HG03469 (cell line): Measurements from ENCODE around the gene RAB15.

ENCODE experiments used
- ATAC-seq: cut with Tn5 transposase; IDR thresholded peaks from one replicate; pipeline ENCODE4 v1.9.1; 2021; ENCODE audit warnings: mild to moderate bottlenecking, moderate library complexity, moderate number of reproducible peaks; ENCODE audit not compliant: unreplicated experiment

RAB15 gene

DNA sequence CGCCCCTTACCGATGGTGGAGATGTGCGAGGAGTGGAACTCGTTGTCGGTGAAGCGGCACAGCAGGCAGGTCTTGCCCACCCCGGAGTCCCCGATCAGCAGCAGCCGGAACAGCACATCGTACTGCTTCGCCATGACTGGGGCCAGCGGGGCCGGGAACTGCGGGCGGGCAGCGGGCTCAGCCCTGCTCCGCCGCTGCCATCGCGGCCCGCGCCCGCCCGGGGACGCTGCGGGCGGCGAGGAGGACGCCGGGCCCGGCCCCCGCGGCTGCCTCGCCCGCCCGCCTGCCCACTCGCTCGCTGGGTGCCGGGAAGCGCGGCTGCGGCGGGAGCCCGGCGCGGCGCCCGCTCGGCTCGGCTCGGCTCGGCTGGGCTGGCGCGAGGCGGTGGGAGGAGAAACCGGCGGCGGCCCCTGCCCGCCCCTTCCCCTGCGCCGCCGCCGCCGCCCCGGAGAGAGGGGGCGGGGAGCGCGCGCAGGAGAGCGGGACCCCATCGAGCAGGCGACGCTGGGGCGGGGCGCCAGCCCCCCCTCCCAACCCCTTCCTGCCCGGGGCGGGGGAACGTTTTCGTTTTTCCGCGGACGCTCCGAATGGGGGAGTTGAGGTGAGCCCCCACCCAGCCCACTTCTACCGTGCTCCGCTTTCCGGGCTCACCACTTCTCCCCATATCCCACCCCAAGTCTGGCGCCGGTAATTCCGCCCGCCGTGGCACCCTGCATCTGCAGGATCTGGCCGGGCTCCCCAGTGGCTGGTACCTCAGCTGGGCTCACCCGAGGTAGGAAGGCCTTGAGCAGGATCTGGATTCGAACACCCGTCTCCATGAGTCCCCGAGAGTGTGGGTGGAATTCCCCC lies at the start of gene RAB15:
RAB15 (minus strand) TSS at position 394 of the 849 bp plus-strand sequence; CDS start at position 134, 260 bp downstream.
- ATAC-seq, result no peak

GRCh38 chr14:65019944-65020566 lies 47.9 kb upstream of the RAB15 start:
- no peak for ATAC-seq

DNA sequence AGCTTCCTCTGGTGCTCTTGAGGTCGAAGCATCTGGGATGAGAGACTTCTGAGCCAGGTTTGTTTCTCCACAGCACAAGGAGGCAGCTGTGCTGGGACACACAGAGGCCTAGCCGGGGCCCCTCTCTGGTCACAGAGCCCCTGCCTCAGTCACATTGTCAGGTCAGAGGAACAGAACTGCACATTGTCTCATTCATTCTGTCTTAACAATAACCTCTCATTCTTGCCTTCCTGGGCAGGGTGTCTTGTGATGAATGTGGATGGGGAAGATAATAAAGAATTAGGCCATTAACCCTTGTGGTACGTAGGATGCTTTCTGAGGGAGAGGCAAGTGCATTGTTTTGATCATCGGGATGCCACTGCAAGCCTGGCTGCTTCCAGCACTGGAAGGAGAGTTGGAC lies 44.3 kb upstream of the RAB15 start:
- ATAC-seq, result no peak

DNA sequence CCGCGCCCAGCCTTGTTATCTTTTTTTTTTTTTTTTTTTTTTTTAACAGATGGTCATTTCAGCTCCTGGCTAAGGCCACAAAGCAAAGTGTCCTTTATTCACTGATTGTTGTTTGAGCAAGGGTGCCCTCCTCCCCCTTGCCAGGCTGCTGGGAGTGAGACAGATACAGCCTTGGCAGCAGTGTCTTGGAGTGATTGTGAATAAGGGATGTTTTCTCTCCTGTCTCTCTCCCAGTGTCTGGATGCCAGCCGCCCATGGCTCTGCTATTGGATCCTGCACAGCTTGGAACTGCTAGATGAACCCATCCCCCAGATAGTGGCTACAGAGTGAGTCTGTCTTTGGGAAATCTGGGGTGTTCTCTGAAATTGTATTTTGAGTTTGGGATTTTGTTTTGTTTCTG lies 43.3 kb upstream of the RAB15 start:
- ATAC-seq, result no peak

- ATAC-seq, result no peak
Measured at GRCh38 chr14:65012353-65012752, 40.2 kb upstream of the RAB15 start.

- ATAC-seq, result no peak
Measured at GRCh38 chr14:65011538-65011937, 39.4 kb upstream of the RAB15 start.

DNA sequence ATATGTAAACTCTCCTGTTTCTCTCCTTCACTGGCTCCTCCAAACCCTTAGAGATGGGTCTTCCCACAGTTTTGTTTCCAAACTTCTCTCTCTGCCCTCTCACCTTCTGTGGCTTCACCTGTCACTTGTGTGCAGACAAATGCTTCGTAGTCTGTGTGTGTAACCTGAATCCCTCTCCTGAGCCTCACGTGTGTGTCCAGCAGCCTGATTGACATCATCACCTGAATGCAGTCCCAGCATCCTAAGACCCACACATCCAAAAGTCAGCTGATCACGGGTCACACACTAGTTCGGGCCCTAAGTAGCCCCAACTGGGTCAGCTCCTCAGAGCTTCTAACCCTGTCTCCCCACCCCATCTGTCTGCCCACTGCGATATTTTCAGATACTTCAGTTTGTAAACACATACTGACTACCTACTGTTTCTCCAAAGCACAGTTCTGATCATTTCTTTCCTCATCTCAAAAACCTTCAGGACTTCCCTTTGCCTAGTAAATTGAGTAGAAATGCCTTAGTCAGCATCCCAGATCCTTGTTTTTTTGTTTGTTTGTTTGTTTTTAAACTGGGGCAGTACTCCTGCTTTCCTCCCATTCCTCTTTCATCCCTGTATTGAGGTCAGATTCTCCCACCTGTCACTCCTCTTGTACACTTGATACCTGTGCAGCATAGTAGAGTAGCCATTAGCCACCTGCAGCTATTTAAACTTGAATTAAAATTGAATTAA lies 38.2 kb upstream of the RAB15 start:
- ATAC-seq, result no peak

GRCh38 chr14:65007202-65007601 lies 35.1 kb upstream of the RAB15 start:
- ATAC-seq, result no peak

DNA sequence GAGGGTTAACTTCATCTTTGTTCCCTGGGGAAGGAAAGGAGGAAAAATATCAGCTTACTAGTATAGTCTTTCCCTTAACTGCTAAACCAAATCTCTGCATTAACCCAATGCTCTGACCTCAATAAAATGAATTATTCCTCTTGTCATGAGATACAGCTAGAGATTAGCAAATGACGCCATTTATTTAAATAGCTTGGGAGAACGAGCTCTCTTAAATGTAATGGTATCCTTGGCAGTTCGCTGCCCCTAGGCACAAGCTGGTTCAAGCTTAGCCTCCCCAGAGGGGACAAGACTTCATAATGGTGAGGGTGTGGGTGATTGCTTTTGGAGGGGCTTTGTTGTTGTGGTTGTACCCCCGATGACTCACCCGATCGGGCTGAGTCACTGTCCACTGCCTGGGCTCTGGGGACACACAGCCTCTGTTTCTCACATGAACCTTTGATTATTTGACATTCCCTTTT lies 34.2 kb upstream of the RAB15 start:
- no peak for ATAC-seq

DNA sequence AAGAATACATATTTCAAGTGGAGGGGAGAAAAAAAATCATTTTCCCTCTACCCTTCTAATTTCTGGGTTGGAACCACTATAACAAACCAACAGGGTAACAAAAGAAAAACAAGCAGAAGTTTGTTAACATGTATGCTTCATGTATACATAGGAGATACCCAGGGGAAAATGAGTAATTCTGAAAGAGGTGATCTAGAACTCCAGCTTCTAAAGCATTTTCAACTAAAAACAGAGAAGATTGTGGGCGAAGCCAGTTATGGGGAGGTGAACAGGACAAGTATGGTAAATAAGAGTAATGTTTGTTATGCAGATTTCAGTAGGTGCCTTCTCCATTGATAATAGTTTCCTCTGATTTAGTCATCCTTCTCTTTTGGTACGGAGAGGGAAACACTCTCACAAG lies 31.3 kb upstream of the RAB15 start:
- peak; percentile 83 for ATAC-seq

GRCh38 chr14:65002586-65003210 lies 30.6 kb upstream of the RAB15 start:
- ATAC-seq, result no peak

- ATAC-seq, result no peak
Measured at GRCh38 chr14:65001723-65002122, 29.6 kb upstream of the RAB15 start.

DNA sequence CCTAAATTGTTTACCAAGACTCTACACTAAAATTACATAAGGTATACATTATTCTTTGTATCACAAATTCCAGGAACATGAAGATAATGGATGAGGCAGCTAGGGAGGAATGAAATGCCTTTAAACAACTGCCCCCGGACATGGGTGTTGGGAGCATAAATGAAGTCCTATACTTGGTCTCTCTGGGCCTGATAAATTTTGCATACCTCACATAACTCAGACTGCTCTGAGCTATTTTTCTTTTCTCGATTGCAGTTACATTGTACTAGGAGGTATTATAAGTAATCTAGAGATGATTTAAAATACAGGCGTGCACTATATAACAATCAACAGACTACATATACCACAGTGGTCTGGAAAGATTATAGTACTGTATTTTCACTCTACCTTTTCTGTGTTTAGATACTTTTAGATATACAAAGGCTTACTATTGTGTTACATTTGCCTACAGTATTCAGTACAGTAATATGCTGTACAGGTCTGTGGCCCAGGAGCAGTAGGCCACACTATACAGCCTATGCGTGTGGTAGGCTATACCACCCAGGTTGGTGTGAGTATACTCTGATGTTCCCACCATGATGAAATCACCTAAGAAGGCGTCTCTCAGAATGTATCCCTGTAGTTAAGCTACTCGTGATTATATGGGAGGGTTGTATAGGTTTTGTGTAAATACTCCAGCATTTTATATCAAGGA lies 28.9 kb upstream of the RAB15 start:
- no peak for ATAC-seq

- ATAC-seq, result no peak
Measured at GRCh38 chr14:64998455-64998931, 26.4 kb upstream of the RAB15 start.

DNA sequence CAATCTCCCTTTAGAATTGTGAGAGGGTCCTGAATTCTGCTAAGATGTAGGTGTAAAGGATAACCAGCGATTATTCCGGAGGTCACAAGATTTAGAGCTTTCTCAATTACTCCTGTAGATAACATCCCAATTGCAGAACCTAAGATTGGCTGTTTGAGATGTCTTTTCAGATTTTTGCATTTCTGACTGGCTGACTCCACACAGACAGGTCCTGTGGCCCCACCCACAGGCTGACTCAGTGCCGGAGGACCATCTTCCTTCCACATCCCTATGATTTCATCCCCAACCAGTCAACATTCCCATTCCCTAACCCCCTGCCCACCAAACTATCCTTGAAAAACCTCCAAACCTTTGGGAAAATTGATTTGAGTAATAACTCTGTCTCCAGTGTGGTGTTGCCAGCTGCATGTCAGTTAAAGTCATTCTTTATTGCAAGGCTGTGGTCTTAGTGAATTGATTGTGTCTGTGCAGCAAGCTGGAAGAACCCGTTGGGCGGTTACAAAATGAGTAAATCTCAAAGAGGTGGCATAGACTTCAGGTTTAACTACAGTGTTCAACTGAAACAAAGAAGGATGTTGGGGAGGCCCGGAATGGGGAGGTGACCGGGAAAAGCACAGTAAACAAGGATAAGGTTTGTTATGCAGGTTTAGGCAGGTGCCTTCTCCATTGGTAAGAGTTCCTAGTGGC lies 25.1 kb upstream of the RAB15 start:
- no peak for ATAC-seq

DNA sequence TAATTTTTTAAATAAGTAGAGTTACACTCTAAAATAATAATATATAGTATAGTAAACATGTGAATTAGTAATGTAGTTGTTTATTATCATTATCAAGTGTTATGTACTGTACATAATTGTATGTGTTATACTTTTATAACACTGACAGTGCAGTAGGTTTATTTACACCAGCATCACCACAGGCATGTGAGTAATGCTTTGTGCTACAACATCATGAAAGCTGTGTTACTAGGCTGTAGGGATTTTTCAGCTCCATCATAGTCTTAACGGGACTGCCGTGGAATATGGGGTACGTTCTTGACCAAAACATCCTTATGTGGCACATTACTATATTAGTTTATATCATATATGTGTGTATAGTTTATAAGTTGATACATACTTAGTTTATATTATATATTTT lies 23.2 kb upstream of the RAB15 start:
- no peak for ATAC-seq

DNA sequence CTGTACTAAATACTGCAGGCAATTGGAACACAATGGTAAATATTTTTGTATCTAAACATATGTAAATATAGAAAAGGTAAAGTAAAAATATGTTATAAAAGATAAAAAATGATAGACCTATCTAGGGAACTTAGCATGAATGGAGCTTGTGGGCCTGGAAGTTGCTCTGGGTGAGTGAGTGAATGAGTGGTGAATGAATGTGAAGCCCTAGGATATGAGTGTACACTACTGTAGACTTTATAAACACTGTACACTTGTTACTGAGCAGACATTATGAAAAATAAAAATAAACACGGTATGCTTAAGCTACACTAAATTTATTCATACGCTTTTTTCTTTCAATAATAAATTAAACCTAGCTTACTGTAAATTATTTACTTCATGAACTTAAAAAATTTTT lies 22.4 kb upstream of the RAB15 start:
- no peak for ATAC-seq

DNA sequence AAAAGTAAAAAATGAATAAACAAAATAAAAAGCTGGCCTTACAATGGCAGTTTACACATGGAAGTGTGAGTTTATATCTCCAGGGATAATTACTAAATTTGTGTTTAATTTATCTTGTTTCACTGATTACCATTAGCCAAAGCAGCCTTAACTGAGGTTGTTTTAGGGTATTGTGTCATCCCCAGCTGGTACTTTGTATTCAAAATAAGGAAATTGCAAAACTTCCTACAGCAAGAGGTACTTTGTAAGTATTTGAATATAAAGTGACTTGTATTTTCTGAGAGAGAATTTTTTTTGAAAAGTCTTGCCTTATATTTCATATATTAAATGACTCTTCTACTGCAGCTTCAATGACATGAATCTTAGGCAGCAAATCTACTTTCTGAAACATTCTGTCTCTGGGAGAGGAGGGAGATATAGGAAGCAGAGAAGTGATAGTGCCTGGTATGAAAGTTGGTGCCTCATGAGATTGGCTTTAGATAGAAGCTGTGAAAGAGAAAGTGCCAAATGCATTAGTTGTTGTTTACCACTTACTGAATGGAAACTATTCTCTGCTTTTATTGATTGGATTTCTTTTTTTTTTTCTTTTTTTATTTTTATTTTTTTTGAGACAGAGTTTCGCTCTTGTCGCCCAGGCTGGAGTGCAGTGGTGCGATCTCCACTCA lies 21.3 kb upstream of the RAB15 start:
- no peak for ATAC-seq

- no peak for ATAC-seq
Measured at GRCh38 chr14:64992328-64992885, 20.3 kb upstream of the RAB15 start.
